CD4-positive, alpha-beta T cell treated with Interleukin-15 for 4 hours (primary cell): ENCODE measurements around the gene PKP4.

Source experiments
- DNase-seq: peaks from one replicate; pipeline ENCODE4 v3.0.0-alpha.2; 2020; ENCODE audit warnings: low spot score

The PKP4 gene

GRCh38 chr2:158539176-158540005 lies 82.6 kb downstream of the PKP4 start:
- no peak for DNase-seq

- DNase-seq = no peak
These were observed 85.8 kb downstream of the PKP4 start for GRCh38 chr2:158542577-158542976.

DNA sequence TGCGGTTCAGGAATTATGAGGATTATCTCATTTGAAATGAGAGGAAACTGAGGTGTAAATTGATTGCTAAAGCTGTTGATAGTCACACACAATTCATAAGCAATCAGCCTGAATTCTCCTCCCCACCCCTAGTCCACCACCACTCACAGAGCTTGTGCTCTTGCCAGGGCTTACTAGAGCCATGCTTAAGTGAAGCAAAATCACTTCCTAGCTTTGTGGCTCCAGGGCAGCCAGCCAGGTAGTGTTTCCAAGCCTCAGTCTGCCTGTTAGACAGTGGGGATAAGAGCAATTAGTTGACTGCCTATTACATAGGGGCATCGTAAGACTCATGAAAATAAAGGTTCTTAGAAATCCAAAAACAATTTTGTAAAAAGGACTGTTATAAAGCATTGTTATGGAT lies 87.2 kb downstream of the PKP4 start:
- DNase-seq = no peak

GRCh38 chr2:158544998-158545397 lies 88.2 kb downstream of the PKP4 start:
- no peak for DNase-seq

DNA sequence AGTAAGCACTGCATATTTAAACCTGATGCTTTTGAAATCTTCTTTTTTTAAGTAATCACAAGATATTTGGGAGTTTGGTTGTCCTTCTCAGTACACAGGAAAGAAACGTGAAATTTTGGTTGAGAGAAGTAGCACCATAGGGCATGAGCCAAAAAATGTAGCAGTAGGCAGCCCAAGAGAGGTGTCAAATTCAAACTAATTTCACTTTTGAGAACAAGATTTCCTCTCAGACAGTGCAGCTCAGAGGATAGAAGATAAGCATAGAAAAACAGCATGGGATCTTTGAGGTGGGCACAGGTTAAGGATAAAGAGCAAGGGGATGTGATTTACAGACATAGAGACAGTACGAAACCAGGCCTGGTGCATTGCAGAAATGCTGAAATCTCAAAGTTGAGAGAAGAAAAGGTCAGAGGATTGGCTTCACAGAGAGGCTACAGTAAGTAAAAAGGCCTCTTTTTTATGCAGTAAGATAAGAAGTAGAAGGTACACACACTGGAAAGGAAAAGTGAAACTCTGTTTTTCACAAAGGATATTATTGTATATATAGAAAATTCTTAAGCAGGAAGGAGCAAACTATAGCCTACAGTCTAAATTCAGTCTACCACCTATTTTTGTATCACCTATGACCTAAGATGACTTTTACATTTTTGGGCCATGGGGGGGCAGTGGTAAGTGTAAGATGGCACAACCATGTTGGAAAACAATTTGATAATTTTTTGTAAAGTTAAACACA lies 89.8 kb downstream of the PKP4 start:
- DNase-seq = no peak

DNA sequence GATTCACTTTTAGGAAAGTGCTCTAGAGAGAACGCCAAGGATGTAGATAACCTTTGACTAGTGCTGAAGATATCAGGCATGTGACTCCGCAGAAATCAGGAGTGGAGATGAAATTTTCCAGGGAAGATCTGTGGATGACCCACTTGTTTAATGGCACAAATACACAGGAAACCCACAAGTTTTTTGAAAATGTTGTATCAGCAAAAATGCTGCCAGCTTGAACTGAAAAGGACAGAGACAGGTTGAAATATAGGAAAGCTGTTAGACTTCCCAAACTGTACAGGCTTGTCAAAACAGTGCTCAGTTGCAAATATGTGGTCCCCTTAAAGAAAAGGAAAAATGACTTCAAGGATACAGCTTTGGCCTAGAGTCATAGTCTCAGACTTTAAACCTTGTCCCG lies 96.5 kb downstream of the PKP4 start:
- no peak for DNase-seq

DNA sequence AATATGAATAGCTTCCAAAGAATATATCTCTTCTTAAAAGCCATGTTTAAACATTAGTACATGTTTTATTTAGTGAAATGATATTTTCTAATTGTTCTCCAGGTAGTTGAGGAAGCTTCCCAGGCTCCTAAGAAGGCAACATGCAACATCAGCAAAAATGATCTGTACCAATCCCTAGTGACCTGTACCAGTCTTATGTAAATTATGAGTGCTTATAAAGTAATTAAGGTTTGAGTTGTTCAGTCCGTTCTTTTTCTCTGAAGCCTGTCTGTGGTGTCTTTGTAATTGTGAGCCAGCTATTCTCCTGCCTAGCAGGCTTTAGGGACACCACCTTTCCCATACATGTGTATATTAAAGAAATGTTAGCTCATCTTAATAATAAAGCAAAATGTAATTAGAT lies 98.2 kb downstream of the PKP4 start:
- no peak for DNase-seq

- no peak for DNase-seq
These were observed 99.4 kb downstream of the PKP4 start for GRCh38 chr2:158556124-158556523.

GRCh38 chr2:158557752-158558151 lies 101.0 kb downstream of the PKP4 start:
- DNase-seq = no peak

DNA sequence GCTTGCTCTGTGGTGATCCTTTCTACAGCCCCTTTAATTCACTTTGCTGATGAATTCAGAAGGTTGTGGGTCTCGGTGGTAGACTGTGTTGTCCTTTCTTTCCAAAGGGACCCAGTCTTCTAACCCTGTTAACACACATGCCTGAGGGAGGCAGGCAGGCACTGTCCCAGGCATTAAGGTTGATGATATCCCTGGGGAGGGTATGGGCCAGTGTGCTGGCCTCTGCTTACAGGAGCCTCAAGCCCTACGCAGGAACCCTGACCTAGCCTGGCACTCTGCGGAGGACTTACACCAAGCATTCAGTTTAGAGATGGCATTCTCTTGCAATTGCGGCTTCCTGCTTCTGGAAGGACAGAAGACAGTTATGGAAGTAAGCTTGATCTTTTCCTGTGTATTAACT lies 102.5 kb downstream of the PKP4 start:
- DNase-seq = no peak

GRCh38 chr2:158560259-158560658 lies 103.5 kb downstream of the PKP4 start:
- no peak for DNase-seq

DNA sequence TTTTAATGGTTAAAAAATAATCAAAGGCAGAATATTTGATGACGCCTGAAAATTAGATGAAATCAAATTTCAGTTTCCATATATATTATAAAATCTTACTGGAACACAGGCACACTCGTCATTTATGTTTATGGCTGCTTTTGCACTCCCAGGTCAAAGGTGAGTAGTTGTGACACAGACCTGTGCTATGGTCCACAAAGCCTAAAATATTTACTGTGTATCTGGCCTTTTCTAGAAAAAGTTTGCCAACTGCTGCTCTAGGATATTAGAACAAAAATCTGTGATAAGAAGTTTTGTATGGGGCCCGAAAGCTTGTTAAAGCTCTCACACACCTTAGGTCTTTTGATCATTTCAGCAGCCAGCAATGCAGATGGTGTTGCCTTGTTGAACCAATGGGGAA lies 104.3 kb downstream of the PKP4 start:
- no peak for DNase-seq

- DNase-seq = no peak
These were observed 110.5 kb downstream of the PKP4 start for GRCh38 chr2:158567208-158567607.

GRCh38 chr2:158569284-158569683 lies 112.5 kb downstream of the PKP4 start:
- DNase-seq = no peak

GRCh38 chr2:158570869-158571268 lies 114.1 kb downstream of the PKP4 start:
- DNase-seq = no peak

DNA sequence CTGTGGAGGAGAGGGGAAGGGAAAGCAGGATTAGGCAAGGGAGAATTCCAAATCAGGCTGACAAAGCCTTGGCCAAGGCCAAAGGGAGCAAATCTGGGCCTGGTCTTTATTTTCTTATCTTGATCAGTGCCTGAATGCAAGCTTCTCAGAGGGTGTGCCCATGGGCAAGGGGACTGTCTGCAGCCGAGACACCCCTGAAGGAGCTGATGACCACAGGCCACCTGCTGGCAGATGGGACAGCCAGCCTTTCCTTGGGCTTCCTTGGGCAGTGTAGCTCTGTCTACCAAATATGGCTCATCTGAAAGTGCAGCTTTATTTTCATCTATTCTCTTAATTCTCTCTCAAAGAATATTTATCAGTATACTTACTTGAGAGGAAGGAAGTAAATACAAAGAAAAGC lies 117.0 kb downstream of the PKP4 start:
- no peak for DNase-seq

DNA sequence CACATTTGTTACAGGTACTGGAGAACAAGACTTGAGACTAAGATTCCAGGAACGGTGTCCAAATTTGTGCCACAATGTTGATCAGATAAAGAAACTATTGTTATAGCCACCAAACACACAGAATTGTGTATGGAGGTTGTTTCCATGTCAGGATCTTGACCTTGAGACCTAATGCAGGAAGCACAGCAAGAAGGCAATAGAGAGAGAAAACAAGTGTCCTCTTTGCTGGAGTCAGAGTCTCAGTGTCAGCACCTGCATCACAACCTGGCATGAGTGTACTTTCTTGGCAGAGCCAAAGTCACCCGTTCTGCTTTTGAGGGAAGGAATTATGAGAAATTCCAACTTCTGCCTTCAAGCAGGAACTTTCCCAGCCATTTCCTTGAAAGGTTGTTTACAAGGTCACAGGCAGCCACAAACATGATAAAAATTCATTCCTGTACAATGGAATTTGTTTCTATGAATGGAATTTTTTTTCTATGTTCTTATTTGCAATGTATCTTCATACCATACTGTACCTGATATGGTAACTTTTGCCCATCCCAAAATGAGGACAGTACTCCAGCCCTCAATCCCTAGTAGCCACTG lies 118.4 kb downstream of the PKP4 start:
- no peak for DNase-seq

- DNase-seq = no peak
These were observed 120.4 kb downstream of the PKP4 start for GRCh38 chr2:158577141-158577540.

GRCh38 chr2:158578703-158579330 lies 122.1 kb downstream of the PKP4 start:
- DNase-seq = no peak

DNA sequence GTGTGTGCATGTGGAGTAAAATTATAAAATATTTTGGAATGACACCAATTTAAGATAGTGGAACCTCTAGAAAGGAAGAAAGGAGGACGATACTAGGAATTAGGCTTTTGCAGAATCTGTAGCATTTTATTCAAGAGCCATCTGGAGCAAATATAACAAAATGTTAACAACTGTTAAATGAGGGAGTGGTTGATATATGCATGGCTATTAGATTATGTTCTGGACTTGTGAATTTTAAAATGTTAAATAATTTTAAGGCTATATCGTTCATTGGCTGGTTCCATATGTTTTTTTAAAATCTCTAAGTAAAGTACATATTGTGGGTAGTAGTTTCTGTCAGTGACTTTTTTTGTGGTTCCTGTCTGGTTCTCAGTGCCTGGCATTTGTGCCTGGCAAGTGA lies 123.2 kb downstream of the PKP4 start:
- DNase-seq = no peak

GRCh38 chr2:158580760-158581159 lies 124.0 kb downstream of the PKP4 start:
- no peak for DNase-seq

- no peak for DNase-seq
These were observed 125.9 kb downstream of the PKP4 start for GRCh38 chr2:158582670-158583069.

DNA sequence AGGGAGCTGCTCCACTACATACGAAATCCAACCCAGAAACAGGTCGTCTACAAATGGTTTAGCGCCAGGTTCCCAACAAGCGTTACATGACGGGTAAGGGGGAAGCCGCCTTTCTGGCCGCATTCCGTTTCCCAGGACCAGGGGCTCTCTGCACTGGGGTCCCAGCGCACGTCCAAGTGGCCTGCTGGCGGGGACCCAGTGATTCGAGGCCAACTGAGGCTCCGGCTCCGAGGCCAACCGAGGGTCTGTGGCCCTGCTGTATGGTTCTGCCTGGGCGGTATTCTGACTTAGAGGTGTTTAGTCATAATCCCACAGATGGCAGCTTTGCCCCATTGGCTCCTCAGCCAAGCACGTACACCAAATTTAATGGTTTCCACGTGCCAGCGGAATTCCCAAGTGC lies 127.2 kb downstream of the PKP4 start:
- no peak for DNase-seq
